Liver (tissue), 3 donors: ENCODE results near the gene ASB13.

ENCODE experiments used
- EGR1 ChIP-seq, 2 donors: IDR thresholded peaks; 2 replicates each; pipeline ENCODE4 v1.6.1; 2016 to 2018; ENCODE audit warnings: antibody characterized with exemption in 2 of 2, low read depth in 2 of 2
- RAD21 ChIP-seq, 2 donors: IDR thresholded peaks; 2 replicates each; pipeline ENCODE4 v1.6.1; 2016; ENCODE audit warnings: antibody characterized with exemption in 2 of 2, mild to moderate bottlenecking in 2 of 2
- SP1 ChIP-seq: IDR thresholded peaks from 2 replicates; pipeline ENCODE4 v1.6.1; 2018; ENCODE audit warnings: antibody characterized with exemption, mild to moderate bottlenecking
- TAF1 ChIP-seq: conservative IDR thresholded peaks from 2 replicates; pipeline ENCODE4 v1.6.1; 2016; ENCODE audit warnings: antibody characterized with exemption, mild to moderate bottlenecking
- YY1 ChIP-seq: IDR thresholded peaks from 2 replicates; pipeline ENCODE4 v1.6.1; 2016; ENCODE audit warnings: antibody characterized with exemption, mild to moderate bottlenecking
- TF ChIP-seq, protein P1 (sequence below): IDR thresholded peaks from 2 replicates; pipeline ENCODE4 v1.6.1; 2016; ENCODE audit warnings: antibody characterized with exemption, mild to moderate bottlenecking
- TF ChIP-seq, protein P2 (sequence below): fragments of 150-350 bp; IDR thresholded peaks from 2 replicates; pipeline ENCODE4 v1.5.1; 2017; ENCODE audit warnings: improper control_type of control experiment, low read depth, low read length; ENCODE audit not compliant: missing input control
- TF ChIP-seq, protein P3 (sequence below): IDR thresholded peaks from 2 replicates; pipeline ENCODE4 v1.6.1; 2016; ENCODE audit warnings: antibody characterized with exemption
- donor health status: healthy.
- donor health status: healthy.

DNA sequence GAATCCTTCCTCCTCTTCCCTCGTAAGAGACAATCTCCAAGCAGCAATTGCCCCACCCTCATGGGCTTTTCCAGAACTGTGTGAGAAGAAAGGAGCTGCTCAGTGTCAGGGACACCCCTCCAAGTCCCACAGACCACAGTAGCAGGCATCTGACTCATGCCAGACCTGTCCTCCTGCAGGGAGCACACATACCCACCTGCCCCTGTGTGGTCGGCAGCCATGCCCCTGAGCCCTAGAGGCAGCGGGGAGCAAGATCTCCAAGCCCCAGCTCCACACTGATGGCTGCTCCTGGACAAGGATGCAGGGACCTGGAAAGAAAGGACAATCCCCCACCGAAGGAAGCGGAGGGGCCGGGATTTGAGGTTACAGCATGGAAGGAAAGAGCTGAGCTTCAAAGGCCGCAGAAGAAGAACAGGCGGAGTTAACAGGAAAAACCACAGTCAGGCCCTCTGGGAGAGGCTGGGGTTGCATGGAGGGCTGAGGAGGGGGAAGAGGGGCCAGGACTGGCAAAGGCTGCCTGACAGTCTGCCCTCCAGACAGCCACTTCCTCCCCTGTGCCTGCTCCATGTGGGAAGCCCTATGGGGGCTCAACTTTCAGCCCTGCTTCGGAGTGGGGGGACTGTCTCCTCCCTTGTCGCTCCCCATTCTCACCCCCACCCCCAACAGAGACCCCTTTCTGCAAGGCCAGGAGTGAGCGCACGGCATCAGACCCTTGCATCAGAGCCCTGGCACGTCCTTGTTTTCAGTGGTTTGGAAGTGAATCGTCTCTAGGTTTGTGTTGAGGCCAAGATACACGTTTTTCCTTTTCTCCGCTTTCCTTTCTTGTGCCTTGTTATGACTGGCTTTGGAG lies 46.8 kb downstream of the ASB13 start:
- TF ChIP-seq, protein P1, sequence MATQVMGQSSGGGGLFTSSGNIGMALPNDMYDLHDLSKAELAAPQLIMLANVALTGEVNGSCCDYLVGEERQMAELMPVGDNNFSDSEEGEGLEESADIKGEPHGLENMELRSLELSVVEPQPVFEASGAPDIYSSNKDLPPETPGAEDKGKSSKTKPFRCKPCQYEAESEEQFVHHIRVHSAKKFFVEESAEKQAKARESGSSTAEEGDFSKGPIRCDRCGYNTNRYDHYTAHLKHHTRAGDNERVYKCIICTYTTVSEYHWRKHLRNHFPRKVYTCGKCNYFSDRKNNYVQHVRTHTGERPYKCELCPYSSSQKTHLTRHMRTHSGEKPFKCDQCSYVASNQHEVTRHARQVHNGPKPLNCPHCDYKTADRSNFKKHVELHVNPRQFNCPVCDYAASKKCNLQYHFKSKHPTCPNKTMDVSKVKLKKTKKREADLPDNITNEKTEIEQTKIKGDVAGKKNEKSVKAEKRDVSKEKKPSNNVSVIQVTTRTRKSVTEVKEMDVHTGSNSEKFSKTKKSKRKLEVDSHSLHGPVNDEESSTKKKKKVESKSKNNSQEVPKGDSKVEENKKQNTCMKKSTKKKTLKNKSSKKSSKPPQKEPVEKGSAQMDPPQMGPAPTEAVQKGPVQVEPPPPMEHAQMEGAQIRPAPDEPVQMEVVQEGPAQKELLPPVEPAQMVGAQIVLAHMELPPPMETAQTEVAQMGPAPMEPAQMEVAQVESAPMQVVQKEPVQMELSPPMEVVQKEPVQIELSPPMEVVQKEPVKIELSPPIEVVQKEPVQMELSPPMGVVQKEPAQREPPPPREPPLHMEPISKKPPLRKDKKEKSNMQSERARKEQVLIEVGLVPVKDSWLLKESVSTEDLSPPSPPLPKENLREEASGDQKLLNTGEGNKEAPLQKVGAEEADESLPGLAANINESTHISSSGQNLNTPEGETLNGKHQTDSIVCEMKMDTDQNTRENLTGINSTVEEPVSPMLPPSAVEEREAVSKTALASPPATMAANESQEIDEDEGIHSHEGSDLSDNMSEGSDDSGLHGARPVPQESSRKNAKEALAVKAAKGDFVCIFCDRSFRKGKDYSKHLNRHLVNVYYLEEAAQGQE = no peak
- TF ChIP-seq YY1 (no peak), SP1 (no peak), TAF1 (no peak), RAD21 (IDR thresholded peaks at IDR 0.05) (no peak), EGR1 (IDR thresholded peaks at IDR 0.05; ENCODE audit: low read depth in 2 of 2) (no peak)
- TF ChIP-seq, protein P2, sequence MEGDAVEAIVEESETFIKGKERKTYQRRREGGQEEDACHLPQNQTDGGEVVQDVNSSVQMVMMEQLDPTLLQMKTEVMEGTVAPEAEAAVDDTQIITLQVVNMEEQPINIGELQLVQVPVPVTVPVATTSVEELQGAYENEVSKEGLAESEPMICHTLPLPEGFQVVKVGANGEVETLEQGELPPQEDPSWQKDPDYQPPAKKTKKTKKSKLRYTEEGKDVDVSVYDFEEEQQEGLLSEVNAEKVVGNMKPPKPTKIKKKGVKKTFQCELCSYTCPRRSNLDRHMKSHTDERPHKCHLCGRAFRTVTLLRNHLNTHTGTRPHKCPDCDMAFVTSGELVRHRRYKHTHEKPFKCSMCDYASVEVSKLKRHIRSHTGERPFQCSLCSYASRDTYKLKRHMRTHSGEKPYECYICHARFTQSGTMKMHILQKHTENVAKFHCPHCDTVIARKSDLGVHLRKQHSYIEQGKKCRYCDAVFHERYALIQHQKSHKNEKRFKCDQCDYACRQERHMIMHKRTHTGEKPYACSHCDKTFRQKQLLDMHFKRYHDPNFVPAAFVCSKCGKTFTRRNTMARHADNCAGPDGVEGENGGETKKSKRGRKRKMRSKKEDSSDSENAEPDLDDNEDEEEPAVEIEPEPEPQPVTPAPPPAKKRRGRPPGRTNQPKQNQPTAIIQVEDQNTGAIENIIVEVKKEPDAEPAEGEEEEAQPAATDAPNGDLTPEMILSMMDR = no peak
- TF ChIP-seq, protein P3, sequence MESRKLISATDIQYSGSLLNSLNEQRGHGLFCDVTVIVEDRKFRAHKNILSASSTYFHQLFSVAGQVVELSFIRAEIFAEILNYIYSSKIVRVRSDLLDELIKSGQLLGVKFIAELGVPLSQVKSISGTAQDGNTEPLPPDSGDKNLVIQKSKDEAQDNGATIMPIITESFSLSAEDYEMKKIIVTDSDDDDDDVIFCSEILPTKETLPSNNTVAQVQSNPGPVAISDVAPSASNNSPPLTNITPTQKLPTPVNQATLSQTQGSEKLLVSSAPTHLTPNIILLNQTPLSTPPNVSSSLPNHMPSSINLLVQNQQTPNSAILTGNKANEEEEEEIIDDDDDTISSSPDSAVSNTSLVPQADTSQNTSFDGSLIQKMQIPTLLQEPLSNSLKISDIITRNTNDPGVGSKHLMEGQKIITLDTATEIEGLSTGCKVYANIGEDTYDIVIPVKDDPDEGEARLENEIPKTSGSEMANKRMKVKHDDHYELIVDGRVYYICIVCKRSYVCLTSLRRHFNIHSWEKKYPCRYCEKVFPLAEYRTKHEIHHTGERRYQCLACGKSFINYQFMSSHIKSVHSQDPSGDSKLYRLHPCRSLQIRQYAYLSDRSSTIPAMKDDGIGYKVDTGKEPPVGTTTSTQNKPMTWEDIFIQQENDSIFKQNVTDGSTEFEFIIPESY = no peak
